ENCODE data around the gene CEMIP.

- no peak for TF ChIP-seq HNF1B (CRISPR knock-in tag; IDR thresholded peaks at IDR 0.05)
- TF ChIP-seq MEIS2 (CRISPR knock-in tag; IDR thresholded peaks at IDR 0.05): no peak
- TF ChIP-seq RAD21 (CRISPR knock-in tag; IDR thresholded peaks at IDR 0.05): no peak
- TF ChIP-seq CTCF (CRISPR knock-in tag; IDR thresholded peaks at IDR 0.05): no peak
- no peak for TF ChIP-seq CBX1 (IDR thresholded peaks at IDR 0.05; ENCODE audit: low read depth)
- no peak for TF ChIP-seq RFX5 (IDR thresholded peaks at IDR 0.05; ENCODE audit: low read depth, low read length)
- no peak for TF ChIP-seq HNRNPLL (IDR thresholded peaks at IDR 0.05; ENCODE audit: low read depth, low read length, poor library complexity, severe bottlenecking)
- TF ChIP-seq YY1 (IDR thresholded peaks at IDR 0.05; ENCODE audit: insufficient read depth, insufficient replicate concordance, low read depth, low read length): no peak
- no peak for TF ChIP-seq CREM (IDR thresholded peaks at IDR 0.05)
- no peak for TF ChIP-seq CREM (CRISPR knock-in tag; IDR thresholded peaks at IDR 0.05)
- TF ChIP-seq SIN3A (IDR thresholded peaks at IDR 0.05; ENCODE audit: borderline replicate concordance, low read depth, low read length): no peak
- no peak for TF ChIP-seq ZFP37 (CRISPR knock-in tag; IDR thresholded peaks at IDR 0.05; ENCODE audit: borderline replicate concordance)
Measured at GRCh38 chr15:80788536-80788935, 9.4 kb downstream of the CEMIP start.
